WERI-Rb-1 (cell line): ENCODE measurements around the gene JAK2.
"Not testable (repeated sequence)": the region's sequence is repeated elsewhere in the genome, so short reads cannot be mapped to it uniquely, and the experiment has no call there.

Source experiments
- DNase-seq: peaks from one replicate; pipeline ENCODE4 v3.0.0-alpha.2; 2020
- H3K27ac ChIP-seq: fragments of 250-450 bp; sonication (Bioruptor Pico); 2 replicates; pipeline ENCODE4 v1.5.1; 2020; ENCODE audit warnings: mild to moderate bottlenecking, moderate library complexity
- H3K27me3 ChIP-seq: fragments of 250-450 bp; sonication (Bioruptor Pico); 2 replicates; pipeline ENCODE4 v1.5.1; 2021; ENCODE audit warnings: mild to moderate bottlenecking, low read depth, moderate library complexity; ENCODE audit not compliant: insufficient read depth, severe bottlenecking
- H3K36me3 ChIP-seq: fragments of 250-450 bp; sonication (Bioruptor Pico); 2 replicates; pipeline ENCODE4 v1.5.1; 2020; ENCODE audit warnings: mild to moderate bottlenecking, moderate library complexity
- H3K4me3 ChIP-seq: 2 replicates; pipeline ENCODE4 v1.5.1; 2011; ENCODE audit warnings: low read depth, mild to moderate bottlenecking, control low read depth, low read length
- H3K9me3 ChIP-seq: fragments of 250-450 bp; sonication (Bioruptor Pico); 2 replicates; pipeline ENCODE4 v1.5.1; 2021; ENCODE audit warnings: mild to moderate bottlenecking, moderate library complexity; ENCODE audit not compliant: severe bottlenecking
- CTCF ChIP-seq: IDR thresholded peaks from 2 replicates; pipeline ENCODE4 v1.5.1; 2011; ENCODE audit warnings: low read depth, mild to moderate bottlenecking, control low read depth, inconsistent platforms, low read length

JAK2 gene

GRCh38 chr9:5072871-5073270 is 87.8 kb downstream of the JAK2 start:
- Histone ChIP-seq H3K9me3 (no peaks in the 10 kb centered on the region), H3K27me3 (no peaks in the 10 kb centered on the region), H3K27ac (no peak overlapping the region), H3K4me3 (no peak overlapping the region), H3K36me3 (no peaks in the 10 kb centered on the region; the same call in 1 of the 2 replicates)
- DNase-seq = no peak
- no peak for TF ChIP-seq CTCF

- no peaks in the 10 kb centered on the region for H3K9me3 ChIP-seq
- TF ChIP-seq CTCF = no peak
- H3K36me3 ChIP-seq = no peaks in the 10 kb centered on the region; the same call in 1 of the 2 replicates
- no peak overlapping the region for H3K4me3 ChIP-seq
- H3K27ac ChIP-seq = no peak overlapping the region
- no peaks in the 10 kb centered on the region for H3K27me3 ChIP-seq
- DNase-seq = no peak
Observed at GRCh38 chr9:5073701-5074100, 88.6 kb downstream of the JAK2 start.

GRCh38 chr9:5085993-5086392 is 100.9 kb downstream of the JAK2 start:
- Histone ChIP-seq H3K27ac (no peak overlapping the region), H3K36me3 (no peaks in the 10 kb centered on the region), H3K27me3 (no peaks in the 10 kb centered on the region), H3K4me3 (no peak overlapping the region), H3K9me3 (no peaks in the 10 kb centered on the region)
- TF ChIP-seq CTCF = no peak
- DNase-seq = no peak

GRCh38 chr9:5089737-5090136 is 104.7 kb downstream of the JAK2 start:
- DNase-seq = no peak
- Histone ChIP-seq H3K4me3 (no peak overlapping the region), H3K27ac (no peak overlapping the region), H3K9me3 (no peaks in the 10 kb centered on the region), H3K36me3 (no peaks in the 10 kb centered on the region), H3K27me3 (no peaks in the 10 kb centered on the region)
- no peak for TF ChIP-seq CTCF

GRCh38 chr9:5095795-5096194 is 110.7 kb downstream of the JAK2 start:
- Histone ChIP-seq H3K27ac (no peak overlapping the region), H3K4me3 (no peak overlapping the region), H3K36me3 (peaks cover 2% of the 10 kb centered on the region; the same call in 1 of the 2 replicates), H3K9me3 (no peaks in the 10 kb centered on the region), H3K27me3 (no peaks in the 10 kb centered on the region)
- no peak for DNase-seq
- no peak for TF ChIP-seq CTCF

GRCh38 chr9:5099466-5099865 is 114.4 kb downstream of the JAK2 start:
- Histone ChIP-seq H3K27me3 (no peaks in the 10 kb centered on the region), H3K36me3 (peaks cover 3% of the 10 kb centered on the region; the same call in 1 of the 2 replicates), H3K9me3 (no peaks in the 10 kb centered on the region), H3K27ac (no peak overlapping the region), H3K4me3 (no peak overlapping the region)
- TF ChIP-seq CTCF = no peak
- no peak for DNase-seq

GRCh38 chr9:5101127-5101526 is 116.1 kb downstream of the JAK2 start:
- not testable (repeated sequence) for H3K4me3 ChIP-seq, H3K27me3 ChIP-seq, H3K9me3 ChIP-seq, H3K27ac ChIP-seq, DNase-seq, H3K36me3 ChIP-seq

GRCh38 chr9:5106517-5106916 is 121.4 kb downstream of the JAK2 start:
- H3K27me3 ChIP-seq, H3K9me3 ChIP-seq, H3K4me3 ChIP-seq, H3K36me3 ChIP-seq, H3K27ac ChIP-seq, DNase-seq: not testable (repeated sequence)
